ENCODE measurements around the gene PRRT4. TPM values are rescaled to one million over a fixed set of nuclear protein-coding genes. Genes with fewer than 3 reads are reported as not detected.

The PRRT4 gene
- polyA plus RNA-seq, 5 donors: 1.8 to 5.8 (median 2.9) TPM

Other genes with a start within 250 kb of the PRRT4 start
- gene LEP, start 120.4 kb downstream of the PRRT4 start, polyA plus RNA-seq (ENCODE audit: insufficient read depth in 1 of 5, insufficient read length in 5 of 5, low replicate concordance in 1 of 5): under 1 TPM in 4 of 5 donors, not detected in 1; 0.04 to 0.07 (median 0.06) TPM
- 10 to 100 TPM; 44.5 to 59.4 (median 57.6) TPM for gene RBM28, start 17.8 kb downstream of the PRRT4 start, polyA plus RNA-seq (ENCODE audit: insufficient read depth in 1 of 5, insufficient read length in 5 of 5, low replicate concordance in 1 of 5)
- 10 to 100 TPM; 32.9 to 48.1 (median 37.4) TPM for gene IMPDH1, start 48.3 kb upstream of the PRRT4 start, polyA plus RNA-seq (ENCODE audit: insufficient read depth in 1 of 5, insufficient read length in 5 of 5, low replicate concordance in 1 of 5)
- 10 to 100 TPM; 26.6 to 34.8 (median 32.8) TPM for gene HILPDA, start 94.2 kb upstream of the PRRT4 start, polyA plus RNA-seq (ENCODE audit: insufficient read depth in 1 of 5, insufficient read length in 5 of 5, low replicate concordance in 1 of 5)
- gene METTL2B, start 115.1 kb upstream of the PRRT4 start, polyA plus RNA-seq (ENCODE audit: insufficient read depth in 1 of 5, insufficient read length in 5 of 5, low replicate concordance in 1 of 5): 10 to 100 TPM; 24.7 to 32.4 (median 28.4) TPM

Data from right lung (tissue), 5 donors.